GM19193 (cell line): ENCODE data around the gene CHKB.

Experiments
- POLR2A ChIP-seq: IDR thresholded peaks from 4 replicates; pipeline ENCODE4 v1.6.1; 2011; ENCODE audit not compliant: insufficient read depth, insufficient read length; ENCODE audit errors: extremely low read depth

CHKB gene

DNA sequence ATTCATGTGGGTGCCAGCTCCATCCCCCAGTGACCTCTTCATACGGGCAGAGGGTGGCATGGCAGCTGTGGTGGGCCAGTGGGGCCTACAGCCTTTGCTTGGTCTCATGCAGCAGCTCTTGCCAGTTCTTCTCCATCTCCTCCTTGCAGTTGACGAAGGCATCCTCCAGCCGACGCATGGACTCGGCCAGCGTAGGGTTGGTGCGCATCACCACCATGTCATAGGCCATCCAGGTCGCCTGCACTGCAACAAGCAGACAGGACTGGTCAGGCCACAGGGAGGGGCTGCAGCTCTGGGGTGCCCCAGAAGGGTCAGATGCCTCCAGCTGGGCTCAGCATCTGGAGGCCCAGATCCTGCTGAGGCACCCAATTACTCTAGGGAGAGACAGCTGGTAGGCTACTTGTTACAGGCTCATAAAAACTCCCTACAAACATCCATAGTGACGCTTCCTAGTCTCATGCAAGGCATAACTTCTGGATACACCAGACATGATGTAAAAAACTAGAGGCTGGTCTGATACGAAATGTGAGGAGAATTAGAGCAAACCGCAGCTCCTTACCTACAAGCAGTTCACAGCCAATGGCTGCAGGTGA, 31.4 kb downstream of the CHKB start:
- TF ChIP-seq POLR2A, result no peak

DNA sequence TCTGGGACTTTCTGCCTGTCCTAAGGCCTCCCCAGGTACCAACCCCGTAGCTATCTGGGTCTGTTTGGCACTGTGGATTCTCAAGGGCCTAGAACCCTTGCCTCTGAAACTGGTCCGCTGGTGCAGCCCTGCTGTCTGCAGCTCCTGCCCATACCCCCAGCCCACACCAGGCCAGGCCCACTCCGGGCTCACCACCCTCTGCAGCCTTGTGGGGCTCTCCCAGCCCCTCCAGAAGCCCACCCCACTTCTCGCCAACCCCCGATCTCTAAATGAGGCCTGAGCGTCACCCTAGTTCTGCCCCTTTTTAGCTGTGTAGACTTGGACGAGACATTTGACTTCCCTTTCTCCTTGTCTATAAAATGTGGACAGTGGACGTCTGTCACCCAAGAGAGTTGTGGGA, 32.3 kb downstream of the CHKB start:
- TF ChIP-seq POLR2A, result no peak

DNA sequence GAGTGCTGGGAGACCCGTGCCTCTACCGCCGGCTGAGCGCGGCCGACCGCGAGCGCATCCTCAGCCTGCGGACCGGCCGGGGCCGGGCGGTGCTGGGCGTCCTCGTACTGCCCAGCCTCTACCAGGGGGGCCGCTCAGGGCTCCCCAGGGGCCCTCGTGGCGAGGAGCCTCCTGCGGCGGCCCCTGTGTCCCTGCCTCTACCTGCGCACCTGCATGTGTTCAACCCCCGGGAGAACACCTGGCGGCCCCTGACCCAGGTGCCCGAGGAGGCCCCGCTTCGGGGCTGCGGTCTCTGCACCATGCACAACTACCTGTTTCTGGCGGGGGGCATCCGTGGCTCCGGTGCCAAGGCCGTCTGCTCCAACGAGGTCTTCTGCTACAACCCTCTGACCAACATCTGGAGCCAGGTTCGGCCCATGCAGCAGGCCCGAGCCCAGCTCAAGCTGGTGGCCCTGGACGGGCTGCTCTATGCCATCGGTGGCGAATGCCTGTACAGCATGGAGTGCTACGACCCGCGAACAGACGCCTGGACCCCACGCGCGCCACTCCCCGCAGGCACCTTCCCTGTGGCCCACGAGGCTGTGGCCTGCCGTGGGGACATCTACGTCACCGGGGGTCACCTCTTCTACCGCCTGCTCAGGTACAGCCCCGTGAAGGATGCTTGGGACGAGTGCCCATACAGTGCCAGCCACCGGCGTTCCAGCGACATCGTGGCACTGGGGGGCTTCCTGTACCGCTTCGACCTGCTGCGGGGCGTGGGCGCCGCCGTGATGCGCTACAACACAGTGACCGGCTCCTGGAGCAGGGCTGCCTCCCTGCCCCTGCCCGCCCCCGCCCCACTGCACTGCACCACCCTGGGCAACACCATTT, 33.5 kb downstream of the CHKB start:
- TF ChIP-seq POLR2A, result no peak

DNA sequence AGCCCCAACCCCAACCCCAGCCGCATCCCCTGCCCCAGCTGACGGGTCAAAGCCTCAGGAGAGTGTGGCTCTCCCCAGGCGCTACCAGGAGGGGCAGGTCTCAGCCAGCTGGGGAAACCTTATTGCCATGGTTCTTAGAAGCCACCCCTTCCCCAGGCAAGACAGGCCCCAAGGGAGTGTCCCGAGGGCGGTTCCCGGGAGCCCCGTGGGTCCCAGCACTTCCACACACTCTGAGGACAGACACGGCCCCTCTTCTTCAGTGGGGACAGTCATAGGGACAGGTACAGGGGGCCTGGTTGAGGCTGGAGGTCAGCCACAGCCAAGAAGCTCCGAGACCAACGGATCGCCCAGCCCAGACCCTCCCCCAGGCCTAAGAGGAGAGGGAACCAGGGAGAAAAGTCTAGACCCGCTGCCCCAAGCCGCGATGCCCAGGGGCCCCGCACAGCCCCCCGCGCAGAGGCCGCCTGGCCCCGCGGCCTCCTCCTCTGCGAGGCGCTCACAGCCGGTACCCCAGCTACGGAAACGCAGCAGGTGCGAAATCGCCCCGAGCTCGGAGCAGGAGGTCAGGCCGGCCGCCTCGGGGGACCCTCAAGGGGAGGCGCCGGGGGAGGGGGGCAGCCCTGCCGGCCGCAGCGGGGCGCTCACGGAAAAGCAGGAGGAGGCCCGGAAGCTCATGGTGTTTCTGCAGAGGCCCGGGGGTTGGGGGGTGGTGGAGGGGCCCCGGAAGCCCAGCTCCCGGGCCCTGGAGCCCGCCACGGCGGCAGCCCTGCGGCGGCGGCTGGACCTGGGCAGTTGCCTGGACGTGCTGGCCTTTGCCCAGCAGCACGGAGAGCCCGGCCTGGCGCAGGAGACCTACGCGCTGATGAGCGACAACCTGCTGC, 34.4 kb downstream of the CHKB start:
- TF ChIP-seq POLR2A, result peak; percentile 71

DNA sequence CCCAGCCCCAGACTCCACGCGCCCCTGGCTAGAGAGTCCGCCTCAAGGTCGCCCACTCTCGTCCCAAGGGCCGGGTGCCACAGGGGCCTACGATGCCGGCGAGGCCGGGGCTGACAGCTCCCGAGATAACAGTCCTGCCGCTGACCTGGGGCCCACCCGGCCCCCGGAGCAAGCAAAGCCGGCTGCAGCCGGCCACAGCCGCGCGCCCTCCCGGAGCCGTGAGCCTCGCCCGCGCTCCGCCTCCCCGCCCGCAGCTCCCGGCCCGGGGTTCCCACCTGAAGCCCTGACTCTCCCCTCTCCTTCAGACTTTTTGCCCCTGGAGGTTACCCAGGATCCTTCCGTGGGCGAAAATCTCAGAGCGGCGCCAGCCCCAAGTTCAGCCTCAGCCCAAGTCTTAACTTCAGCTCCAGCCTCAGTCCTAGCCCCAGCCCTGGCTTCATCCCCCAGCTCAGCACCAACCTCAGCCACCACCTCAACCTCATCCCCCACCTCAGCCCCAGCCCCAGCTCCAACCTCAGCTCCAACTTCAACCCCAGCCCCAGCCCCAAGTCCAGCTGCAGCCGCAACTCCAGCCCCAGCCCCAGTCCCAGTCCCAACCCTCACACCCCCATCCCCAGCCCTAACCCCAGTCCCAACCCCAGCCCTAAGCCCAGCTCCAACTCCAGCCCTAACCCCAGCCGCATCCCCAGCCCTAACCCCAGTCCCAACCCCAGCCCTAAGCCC, 35.2 kb downstream of the CHKB start:
- TF ChIP-seq POLR2A, result no peak

DNA sequence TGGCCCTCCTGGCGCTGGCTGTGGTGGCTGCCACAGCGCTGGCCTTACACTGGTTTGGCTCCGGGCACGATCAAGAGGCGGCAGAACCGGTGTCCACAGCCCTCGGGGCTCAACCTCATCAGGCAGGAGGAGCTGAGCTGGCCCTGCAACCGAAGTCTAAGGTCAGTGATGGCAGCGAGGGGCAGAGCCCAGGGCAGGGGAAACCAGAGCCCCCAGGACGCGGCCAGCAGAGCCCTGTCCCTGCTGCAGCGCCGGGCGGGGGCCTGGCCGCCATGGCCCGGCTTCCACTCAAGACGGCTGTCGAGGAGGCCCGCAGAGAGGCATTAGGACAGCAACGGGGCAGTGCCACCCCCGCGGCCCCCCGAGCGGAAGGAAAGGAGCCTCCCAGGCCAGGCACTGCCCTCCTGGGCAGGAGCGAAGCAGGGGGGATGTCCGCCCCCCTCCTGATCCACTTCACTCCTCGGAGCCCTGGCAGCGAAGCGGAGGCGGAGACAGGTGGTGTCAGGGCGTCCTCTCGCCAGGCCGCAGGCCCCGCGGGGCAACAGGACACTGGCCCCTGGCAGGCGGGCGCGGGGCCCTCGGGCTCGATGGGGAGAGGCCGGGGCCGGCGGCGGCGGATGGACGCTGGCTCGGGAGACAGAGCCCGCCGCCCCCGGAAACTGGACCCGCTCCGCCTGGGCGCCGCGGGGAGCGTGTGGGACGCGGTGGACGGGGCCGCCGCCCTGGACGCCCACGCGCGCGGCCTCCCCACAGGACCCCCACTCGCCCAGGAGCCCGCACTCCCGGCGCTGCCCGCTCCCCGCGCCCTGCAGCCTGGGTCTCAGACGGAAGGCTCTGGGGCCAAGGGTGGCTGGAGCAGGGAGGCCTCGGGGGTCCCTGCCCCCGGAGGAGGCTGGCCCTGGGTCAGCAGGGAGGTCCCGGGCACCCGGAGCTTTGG, 36.1 kb downstream of the CHKB start:
- no peak for TF ChIP-seq POLR2A

DNA sequence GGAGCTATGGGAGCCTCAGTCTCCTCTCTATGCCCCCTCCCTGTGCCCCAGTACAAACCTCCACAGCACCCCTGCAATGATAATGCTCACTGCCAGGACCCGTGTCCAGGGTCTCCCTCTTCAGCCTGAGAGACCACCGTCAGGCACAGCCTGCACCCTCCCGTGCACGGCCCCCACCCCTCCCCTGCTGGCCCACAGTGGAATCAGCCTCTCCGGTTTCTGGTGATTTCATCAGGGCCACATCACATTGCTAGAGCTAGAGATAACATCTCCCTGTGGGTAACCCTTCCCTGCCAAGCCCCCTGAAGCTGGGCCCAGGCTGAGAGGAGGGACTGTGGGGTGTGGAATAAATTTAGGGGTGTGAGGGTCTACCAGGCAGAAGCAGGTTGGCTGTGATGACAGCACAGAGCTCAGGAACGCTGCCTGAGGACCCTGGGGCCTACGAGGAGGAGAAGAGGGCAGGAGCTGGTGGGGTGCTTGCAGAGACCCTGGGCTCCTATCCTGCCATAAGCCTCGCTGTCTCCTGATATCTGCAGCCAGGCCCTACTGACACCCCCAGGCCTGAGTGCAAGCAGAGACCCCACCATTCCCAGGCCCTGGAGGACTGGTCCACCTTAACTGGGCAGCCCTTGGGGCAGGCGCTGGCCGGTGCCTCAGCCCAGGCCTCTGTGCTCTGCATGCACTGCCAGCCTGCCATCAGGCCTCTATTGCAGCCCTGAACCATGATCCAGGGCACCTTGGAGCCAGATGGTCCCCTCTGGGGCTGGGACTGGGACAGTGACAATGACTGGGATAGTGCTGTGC, 36.9 kb downstream of the CHKB start, which contains the start of gene KLHDC7B:
KLHDC7B (plus strand) TSS at position 378 of the 804 bp plus-strand sequence; CDS start at position 723, 345 bp downstream.
- no peak for TF ChIP-seq POLR2A

DNA sequence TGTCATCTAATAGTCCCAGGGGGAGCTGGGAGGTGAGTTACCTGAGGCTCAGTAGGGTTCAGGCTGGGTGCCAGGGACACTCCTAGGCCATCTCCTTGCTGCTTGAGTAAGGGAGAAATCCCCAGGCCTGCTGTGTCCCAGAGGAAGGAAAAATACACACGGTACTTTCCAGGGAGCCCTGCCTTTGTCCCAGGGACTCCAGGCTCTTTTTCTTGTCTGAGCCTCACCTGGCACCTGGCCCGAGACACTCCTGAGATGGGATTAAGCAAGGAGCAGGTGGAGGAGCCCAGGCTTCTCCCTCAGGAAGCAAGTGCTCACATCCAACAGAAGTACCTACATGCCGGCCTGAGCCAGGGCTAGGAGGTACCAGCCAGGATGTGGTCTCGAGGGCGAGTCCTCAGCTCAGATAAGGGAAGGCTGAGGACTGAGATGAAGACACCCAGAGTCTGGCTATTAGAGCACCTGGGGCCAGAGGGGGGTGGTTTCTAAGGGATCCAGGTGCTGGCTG, 37.8 kb downstream of the CHKB start:
- no peak for TF ChIP-seq POLR2A

DNA sequence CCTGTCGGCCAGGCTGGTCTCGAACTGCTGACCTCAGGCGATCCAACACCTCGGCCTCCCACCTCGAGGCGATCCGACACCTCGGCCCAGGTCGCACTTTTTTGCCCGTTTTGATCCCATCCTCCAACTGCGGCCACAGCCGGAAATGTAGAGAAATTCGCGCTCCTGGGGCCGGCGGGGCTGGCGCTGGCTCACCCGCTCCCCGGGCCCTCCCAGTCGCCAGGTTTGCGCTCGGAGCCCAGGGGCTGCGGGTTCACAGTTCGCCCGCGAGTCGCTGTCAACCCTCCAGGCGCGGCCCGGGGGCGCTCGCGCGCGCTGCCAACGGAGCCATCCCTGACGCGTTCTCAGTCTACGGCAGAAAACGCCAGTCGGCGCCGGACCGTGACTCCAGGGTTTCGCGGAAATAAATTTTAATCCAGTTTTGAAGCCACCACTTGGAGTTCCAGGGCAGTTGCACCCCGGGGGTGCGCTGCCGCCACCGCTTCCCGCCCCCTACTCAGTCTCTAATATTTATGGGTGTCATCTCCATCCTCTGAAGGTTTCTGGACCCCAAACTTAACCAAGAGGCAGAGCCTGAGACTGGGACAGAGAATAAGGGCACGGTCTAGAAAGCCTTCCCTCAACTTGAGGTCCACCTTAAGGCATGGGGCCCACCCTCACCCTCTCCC, 38.4 kb downstream of the CHKB start:
- peak; percentile 60 for TF ChIP-seq POLR2A

DNA sequence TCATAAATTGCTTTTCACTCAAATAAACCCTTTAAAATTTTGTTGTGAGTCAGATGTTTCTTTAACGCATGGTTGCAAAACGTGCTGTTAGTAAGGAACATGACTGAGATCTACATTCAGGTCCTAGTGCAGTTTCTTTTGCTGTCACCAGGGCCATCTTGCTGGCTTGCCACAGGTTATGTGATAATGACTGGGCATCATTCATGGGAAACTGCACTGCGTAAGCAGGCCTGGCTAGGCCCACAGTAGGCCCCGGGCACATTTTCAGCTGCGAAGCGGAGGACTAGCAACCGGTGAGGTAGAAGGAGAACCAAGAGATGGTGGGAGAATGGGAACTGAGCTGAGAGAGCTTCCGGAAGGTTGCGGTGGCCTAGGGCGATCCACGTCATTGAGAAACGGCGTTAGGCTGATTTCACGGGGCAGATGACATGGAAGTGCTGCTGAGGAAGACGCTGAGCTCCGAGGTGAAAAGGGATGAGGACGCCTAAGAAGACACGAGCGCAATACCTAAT, 40.2 kb downstream of the CHKB start:
- peak; percentile 68 for TF ChIP-seq POLR2A

DNA sequence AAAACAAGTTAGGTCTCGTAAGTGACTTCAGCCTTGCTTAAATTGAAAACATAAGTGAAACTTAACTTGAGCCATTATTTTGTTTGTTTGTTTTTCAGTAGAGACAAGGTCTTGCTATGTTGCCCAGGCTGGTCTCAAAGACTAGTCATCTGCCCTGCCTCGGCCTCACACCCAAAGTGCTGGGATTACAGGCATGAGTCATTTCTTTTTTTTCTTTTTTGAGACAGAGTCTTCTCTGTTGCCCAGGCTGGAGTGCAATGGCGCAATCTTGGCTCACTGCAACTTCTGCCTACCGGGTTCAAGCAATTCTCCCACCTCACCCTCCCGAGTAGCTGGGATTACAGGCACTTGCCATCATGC, 41.0 kb downstream of the CHKB start:
- peak; percentile 37 for TF ChIP-seq POLR2A

DNA sequence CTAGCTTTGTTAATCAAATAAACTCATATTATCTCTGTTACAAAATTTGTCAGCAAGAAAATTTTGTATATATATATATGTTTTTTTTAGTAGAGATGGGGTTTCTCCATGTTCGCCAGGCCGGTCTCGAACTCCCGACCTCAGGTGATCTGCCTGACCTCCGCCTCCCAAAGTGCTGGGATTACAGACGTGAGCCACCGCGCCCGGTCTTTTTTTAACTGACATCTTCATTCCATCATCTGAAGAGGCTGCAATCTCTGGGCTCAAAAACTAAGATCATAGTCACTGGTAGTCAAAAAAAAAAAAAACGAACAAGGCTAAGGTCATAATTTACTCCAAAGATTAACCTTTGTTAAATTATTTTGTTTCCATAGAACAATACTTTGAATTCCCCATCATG, 42.3 kb downstream of the CHKB start:
- TF ChIP-seq POLR2A, result no peak
